GM12892 (cell line): ENCODE measurements around the gene AURKAIP1.
A peak's percentile ranks its signal among the peaks of the same experiment; 100 is the strongest.
"Not testable (repeated sequence)": the region's sequence is repeated elsewhere in the genome, so short reads cannot be mapped to it uniquely, and the experiment has no call there.

ENCODE experiments used
- DNase-seq: peaks from one replicate; pipeline ENCODE4 v3.0.0; 2011; ENCODE audit not compliant: insufficient read length
- FAIRE-seq: peaks from 2 replicates; lab custom pipeline; 2011; peaks lifted over from hg19 to GRCh38; lab: Jason Lieb, UNC
- POLR2A ChIP-seq: IDR thresholded peaks from 2 replicates; pipeline ENCODE4 v1.6.1; 2011; ENCODE audit warnings: low read depth, low read length, control low read depth
- POLR2AphosphoS5 ChIP-seq: IDR thresholded peaks from 2 replicates; pipeline ENCODE4 v1.6.1; 2011; ENCODE audit warnings: low read depth, low read length, control low read depth
- TAF1 ChIP-seq: IDR thresholded peaks from 2 replicates; pipeline ENCODE4 v1.6.1; 2011; ENCODE audit warnings: low read depth, mild to moderate bottlenecking, control low read depth, low read length, borderline replicate concordance

The AURKAIP1 gene

DNA sequence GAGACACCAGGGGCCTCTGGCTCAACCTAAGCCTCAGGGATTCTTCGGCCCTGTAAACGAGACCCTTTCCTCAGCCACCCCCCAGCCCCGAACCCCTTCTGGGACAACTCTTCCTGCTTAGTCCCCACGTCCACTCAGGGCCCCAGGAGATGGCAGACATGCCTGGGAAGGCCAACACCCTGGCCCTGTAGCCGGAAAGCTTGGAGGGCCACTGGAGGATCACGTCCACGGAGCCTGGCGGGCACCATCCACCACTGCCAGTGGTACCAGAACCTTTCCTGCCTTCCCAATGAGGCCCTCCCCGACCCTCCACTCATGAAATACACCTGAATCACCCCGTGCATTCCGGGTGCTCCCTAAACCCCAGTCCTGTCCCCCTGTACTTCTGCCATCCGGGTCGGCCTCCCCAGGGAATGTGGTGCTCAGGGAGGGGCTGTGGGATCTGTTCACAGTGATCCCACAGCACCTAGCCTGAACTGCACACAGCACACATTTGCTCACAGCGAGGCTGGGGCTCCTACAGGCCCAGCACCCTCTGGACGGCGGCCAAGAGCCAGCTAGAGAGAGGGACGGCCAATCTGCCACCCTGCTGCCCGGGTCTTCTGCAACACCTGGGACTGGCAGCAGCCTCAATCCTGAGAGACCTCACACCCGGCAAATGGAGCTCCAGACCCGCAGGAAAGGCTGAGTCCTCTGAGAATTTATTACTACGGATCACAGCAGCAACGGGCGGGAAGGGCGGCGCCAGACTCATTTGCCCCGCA is 1.8 kb downstream of the AURKAIP1 start:
- no peak for TF ChIP-seq POLR2A
- TF ChIP-seq POLR2AphosphoS5: no peak
- no peak for TF ChIP-seq TAF1
- DNase-seq: no peak
- no peak for FAIRE-seq

DNA sequence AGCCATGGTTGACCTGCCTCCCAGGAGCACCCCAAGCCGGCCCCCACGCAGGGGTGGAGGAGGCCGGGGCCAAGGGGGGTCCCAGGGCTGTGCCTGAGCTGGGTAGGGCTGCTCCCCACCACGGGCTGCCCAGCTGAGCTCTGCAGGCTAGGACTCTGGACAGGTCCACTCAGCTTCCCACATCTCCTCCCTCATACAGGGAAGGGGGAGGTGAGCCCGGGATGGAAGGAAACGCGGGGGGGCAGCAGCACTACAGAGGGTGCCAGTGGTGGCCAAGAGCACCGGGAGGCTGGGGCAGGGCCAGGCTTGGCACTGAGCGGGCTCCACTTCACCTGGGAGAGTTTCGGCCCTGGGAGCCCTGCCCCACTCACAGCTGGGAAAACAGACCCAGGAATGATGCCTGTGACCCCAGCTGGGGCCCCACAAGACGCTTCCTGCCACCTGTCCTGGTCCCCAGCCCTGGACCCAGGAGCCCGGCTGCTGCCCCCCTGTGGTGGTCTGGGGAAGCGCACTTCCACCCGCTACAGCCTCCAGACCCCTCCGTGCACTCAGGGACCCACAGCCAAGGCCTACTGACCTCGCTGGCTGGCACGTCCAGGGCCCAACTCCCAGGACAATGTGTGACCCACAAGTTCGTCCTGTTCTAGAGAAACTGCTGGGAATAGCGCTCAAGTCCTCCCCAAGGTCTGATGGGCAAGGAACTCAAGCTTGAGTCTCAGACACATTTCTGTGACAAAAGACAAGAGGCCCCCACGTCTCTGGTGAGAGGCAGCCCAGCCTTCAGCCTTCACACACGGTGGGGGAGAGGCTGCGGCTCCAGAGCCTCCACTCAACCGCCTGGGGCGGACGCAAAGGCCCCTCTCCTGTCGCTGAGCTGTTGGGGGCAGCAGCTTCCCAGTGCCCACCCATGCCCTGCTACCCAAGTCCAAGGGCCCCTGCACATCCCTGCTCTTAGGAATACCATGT is 3.0 kb downstream of the AURKAIP1 start:
- peak; percentile 20; the same call in 1 of the 2 replicates for TF ChIP-seq POLR2A
- no peak for TF ChIP-seq POLR2AphosphoS5
- FAIRE-seq (no peak), DNase-seq (peak; percentile 97)

DNA sequence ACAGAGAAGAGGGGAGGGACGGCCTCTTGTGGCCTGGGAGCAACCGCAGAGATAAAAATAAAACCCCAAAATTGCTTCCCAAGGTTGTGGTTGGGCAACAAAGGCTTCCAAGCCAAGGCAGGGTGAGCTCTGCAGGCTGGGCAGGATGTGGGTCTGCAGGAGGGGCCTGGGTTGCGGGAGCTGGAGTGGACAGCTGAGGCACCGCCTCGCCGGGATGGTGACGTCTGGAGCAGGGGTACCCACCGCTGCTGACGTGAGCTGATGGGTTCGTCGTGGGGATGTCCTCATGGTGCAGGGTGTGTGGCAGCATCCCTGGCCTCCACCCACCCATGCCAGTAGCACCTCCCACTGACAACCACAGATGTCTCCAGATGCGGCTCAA is 3.7 kb downstream of the AURKAIP1 start:
- FAIRE-seq: no peak
- TF ChIP-seq TAF1 (no peak), POLR2AphosphoS5 (no peak), POLR2A (no peak)

DNA sequence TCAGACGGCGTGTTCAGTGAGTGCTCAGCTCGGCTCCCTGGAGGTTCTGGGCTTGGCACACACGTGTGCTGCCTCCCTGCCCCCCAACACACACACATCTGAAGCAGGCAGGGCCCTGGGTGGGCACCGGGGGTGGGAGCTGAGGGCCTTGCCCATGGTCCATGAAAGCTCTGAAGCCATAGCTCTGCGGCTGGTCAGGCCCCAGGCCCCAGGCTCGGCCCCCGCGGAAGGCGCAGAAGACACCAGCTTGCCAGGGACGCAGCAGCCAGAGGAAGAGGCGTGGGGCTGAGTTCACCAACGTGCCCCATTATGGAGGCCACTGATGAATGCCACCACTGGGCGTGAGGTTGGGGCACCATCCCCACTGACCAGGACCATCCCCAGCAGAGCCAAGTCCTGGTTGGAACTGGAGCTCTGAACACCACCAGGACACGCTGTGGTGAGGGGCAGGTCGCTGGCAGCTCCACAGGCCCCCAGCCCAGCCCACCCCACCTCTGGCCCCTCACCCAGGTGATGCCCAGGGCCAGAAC is 4.2 kb downstream of the AURKAIP1 start:
- no peak for DNase-seq
- FAIRE-seq: no peak
- no peak for TF ChIP-seq TAF1
- no peak for TF ChIP-seq POLR2AphosphoS5
- TF ChIP-seq POLR2A: no peak

More for the DNA sequence above, 3.7 kb downstream of the AURKAIP1 start:
- no peak for DNase-seq

DNA sequence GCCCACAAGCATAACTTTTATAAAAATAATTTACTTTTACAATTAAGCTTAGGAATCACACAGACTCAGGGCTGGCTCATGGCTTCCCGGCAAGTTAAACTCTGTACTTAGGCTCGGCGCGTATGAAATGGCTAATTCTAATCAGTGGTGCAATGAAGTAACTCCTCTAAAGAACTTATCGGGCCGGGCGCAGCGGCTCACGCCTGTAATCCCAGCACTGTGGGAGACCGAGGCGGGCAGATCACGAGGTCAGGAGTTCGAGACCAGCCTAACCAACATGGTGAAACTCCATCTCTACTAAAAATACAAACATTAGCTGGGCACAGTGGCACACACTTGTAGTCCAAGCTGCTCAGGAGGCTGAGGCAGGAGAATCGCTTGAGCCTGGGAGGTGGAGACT is 4.9 kb downstream of the AURKAIP1 start:
- not testable (repeated sequence) for FAIRE-seq, DNase-seq

DNA sequence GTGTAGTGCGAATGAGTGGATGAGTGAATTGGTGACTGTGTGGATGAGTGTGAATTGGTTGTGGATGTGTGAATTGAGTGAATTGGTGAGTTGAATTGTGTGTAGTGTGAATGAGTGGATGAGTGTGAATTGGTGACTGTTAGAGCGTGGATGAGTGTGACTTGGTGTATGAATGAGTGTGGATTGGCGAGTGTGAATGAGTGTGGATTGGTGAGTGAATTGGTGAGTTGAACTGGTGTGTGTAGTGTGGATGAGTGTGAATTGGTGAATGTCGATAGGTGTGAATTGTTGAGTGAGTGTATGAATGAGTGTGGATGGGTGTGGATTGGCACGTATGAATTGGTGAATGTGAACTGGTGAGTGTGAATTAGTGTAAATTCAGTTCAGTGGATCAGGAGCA is 7.7 kb downstream of the AURKAIP1 start:
- DNase-seq (no peak), FAIRE-seq (peak; percentile 69)
- TF ChIP-seq TAF1: no peak
- TF ChIP-seq POLR2A: no peak

DNA sequence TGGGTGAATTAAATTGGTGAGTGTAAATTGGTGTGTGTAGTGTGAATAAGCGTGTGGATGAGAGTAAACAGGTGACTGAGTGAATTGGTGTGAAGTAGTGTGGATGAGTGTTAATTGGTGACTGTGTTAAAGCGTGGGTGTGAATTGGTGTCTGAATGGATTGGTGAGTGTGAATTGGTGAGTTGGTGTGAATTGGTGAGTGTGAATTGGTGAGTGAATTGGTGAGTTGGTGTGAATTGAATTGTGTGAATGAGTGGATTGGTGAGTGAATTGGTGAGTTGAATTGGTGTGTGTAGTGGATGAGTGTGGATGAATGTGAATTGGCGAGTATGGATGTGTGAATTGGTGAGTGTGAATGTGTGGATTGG is 8.3 kb downstream of the AURKAIP1 start:
- TF ChIP-seq POLR2A (no peak), POLR2AphosphoS5 (no peak), TAF1 (no peak)
- no peak for FAIRE-seq
- no peak for DNase-seq

DNA sequence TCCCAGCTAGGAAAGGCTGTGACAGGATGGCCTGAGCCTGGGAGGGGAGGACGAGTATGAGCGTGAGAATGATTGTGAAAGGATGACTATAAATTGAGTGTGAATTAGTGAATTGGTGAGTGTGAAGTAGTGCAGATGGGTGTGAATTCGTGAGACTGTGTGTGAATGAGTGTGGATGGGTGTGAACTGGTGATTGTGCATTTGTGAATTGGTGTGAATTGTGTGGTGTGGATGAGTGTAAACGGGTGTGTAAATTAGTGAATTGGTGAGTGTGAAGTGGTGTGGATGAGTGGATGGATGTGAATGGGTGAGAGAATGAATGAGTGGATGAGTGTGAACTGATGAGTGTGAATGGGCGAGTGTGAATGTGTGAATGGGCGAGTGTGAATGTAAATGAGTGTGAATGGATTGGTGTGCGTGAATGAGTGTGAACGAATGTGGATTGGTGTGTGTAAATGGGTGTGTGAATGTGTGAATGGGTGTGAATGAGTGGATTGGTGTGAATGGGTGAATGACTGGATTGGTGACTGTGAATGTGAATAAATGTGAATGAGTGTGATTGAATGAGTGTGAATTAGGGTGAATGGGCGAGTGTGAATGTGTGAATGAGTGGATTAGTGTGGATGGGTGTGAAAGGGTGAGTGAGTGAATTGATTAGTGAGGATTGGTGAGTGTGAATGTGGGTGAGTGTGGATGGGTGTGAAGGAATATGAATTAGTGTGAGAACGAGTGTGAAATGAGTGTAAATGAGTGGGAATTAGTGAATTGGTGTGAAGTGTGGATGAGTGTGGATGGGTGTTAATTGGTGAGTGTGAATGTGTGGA is 8.9 kb downstream of the AURKAIP1 start:
- TF ChIP-seq POLR2AphosphoS5 (no peak), POLR2A (no peak), TAF1 (no peak)
- DNase-seq (no peak), FAIRE-seq (no peak)

DNA sequence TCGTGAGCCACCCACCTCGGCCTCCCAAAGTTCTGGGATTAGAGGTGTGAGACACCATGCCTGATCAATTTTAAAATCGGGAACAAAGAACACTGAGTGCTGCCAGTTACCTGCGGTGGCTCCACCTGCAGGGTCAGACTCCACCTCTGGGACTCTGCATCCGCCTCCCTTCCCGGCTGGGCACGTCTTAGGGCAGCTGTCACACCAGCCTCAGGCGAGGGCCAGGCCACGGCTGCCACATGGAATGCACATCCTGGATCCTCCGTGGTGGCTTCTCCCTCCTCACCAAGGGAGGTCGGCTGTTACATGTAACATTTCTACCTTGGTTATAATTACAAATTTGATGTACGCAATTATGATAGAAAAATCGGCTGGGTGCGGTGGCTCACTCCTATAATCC is 10.7 kb downstream of the AURKAIP1 start:
- DNase-seq (no peak), FAIRE-seq (no peak)
- TF ChIP-seq TAF1 (no peak), POLR2A (no peak), POLR2AphosphoS5 (no peak)

DNA sequence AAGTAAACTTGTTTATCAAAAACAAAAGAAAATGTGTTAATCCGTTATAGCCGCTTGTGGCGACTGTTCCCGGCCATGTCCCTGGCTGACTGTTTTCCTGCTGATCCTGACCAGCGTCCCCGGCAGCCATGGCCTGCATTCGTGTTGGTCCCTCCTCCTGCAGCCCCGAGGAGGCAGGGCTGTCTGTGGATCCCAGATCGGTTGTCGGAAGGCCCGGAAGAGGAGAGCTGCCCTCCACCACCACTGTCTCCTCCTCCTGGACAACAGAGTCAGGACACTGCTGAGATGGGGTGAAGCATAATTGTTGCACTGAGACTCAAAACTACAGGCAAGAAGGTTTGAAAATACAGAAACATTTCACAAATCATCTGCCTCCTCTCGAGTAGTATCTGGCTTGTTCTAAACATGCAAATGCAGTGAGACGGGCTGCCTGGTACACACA is 13.0 kb downstream of the AURKAIP1 start:
- FAIRE-seq (no peak), DNase-seq (no peak)
- TF ChIP-seq POLR2AphosphoS5 (no peak), POLR2A (no peak), TAF1 (no peak)
